ENCODE measurements around the gene TTC22.

DNA sequence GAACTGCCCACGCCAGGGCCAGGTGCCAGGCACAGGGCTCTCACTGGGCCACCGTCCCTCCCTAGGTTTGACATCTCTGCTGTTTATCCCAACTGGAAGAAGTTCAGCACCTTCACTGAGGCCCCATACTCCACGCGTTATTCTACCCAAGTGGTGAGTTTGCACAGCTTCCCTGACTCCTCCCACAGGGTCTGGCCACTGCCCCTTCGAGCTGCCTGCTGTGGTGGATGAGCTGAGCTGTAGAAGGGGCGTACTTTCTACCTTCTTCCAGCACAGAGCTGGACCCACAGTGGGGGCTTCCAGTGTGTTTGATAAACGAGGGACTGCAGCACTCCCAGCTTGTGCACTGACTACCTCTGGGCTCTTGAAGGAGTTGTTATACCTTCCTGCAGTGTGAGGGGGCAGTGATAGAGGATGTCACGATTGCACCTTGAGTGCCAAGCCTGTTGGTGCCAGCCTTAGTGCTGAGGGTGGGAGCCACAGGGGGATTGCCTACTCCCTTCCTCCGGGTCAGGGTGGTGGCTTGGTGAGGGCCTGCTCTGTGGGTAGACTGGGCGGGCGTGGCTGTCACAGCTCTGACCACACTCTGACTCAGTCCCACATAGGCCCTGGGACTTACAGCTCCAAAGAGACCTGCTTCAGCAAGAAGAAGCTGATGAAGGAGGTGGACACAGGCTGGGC lies 5.9 kb upstream of the TTC22 start:
- TF ChIP-seq, protein P1, sequence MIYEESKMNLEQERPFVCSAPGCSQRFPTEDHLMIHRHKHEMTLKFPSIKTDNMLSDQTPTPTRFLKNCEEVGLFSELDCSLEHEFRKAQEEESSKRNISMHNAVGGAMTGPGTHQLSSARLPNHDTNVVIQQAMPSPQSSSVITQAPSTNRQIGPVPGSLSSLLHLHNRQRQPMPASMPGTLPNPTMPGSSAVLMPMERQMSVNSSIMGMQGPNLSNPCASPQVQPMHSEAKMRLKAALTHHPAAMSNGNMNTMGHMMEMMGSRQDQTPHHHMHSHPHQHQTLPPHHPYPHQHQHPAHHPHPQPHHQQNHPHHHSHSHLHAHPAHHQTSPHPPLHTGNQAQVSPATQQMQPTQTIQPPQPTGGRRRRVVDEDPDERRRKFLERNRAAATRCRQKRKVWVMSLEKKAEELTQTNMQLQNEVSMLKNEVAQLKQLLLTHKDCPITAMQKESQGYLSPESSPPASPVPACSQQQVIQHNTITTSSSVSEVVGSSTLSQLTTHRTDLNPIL (CRISPR knock-in tag; IDR thresholded peaks at IDR 0.05; ENCODE audit: low read depth): no peak
- TF ChIP-seq BACH2 (CRISPR knock-in tag; IDR thresholded peaks at IDR 0.05; ENCODE audit: borderline replicate concordance) (no peak), ZNF70 (CRISPR knock-in tag; IDR thresholded peaks at IDR 0.05) (no peak), ZNF565 (CRISPR knock-in tag; conservative IDR thresholded peaks at IDR 0.05; ENCODE audit: low read depth) (no peak), ZFP30 (CRISPR knock-in tag; IDR thresholded peaks at IDR 0.05) (no peak)
